SK-N-SH treated with all-trans-retinoic acid at 6 μM for 48 hours (cell line): ENCODE data around the gene BMPR1B.

ENCODE experiments used
- ATAC-seq: fragments of 200-7000 bp; cut with Tn5 transposase; 3 replicates; pipeline ENCODE4 v1.9.1; 2020; ENCODE audit warnings: mild to moderate bottlenecking, moderate library complexity
- BACH2 ChIP-seq: fragments of 250-450 bp; sonication (Bioruptor Pico); IDR thresholded peaks from 2 replicates; pipeline ENCODE4 v1.9.0; 2021; ENCODE audit warnings: mild to moderate bottlenecking, borderline replicate concordance
- CSDC2 ChIP-seq: fragments of 250-450 bp; sonication (Bioruptor Pico); IDR thresholded peaks from 2 replicates; pipeline ENCODE4 v1.5.0; 2020; ENCODE audit warnings: mild to moderate bottlenecking, moderate library complexity
- GLIS3 ChIP-seq: fragments of 250-450 bp; sonication (Bioruptor Pico); IDR thresholded peaks from 2 replicates; pipeline ENCODE4 v1.5.0; 2020; ENCODE audit warnings: mild to moderate bottlenecking, moderate library complexity
- ISL1 ChIP-seq: fragments of 250-450 bp; sonication (Bioruptor Pico); IDR thresholded peaks from 2 replicates; pipeline ENCODE4 v2.1.2; 2022; ENCODE audit warnings: mild to moderate bottlenecking, moderate library complexity
- OSR1 ChIP-seq: fragments of 250-450 bp; sonication (Bioruptor Pico); IDR thresholded peaks from 2 replicates; pipeline ENCODE4 v1.8.0; 2022; ENCODE audit warnings: moderate library complexity, mild to moderate bottlenecking, inconsistent platforms
- PPARA ChIP-seq: fragments of 250-450 bp; sonication (Bioruptor Pico); IDR thresholded peaks from 2 replicates; pipeline ENCODE4 v1.5.0; 2020; ENCODE audit warnings: mild to moderate bottlenecking, borderline replicate concordance
- RARB ChIP-seq: fragments of 250-450 bp; sonication (Bioruptor Pico); IDR thresholded peaks from 2 replicates; pipeline ENCODE4 v1.8.0; 2021; ENCODE audit warnings: mild to moderate bottlenecking, moderate library complexity
- SNAI2 ChIP-seq: fragments of 250-450 bp; sonication (Bioruptor Pico); IDR thresholded peaks from 2 replicates; pipeline ENCODE4 v1.5.0; 2020; ENCODE audit warnings: mild to moderate bottlenecking, moderate library complexity
- TCF4 ChIP-seq: fragments of 250-450 bp; sonication (Bioruptor Pico); IDR thresholded peaks from 2 replicates; pipeline ENCODE4 v1.8.0; 2021; ENCODE audit warnings: mild to moderate bottlenecking, moderate library complexity, borderline replicate concordance
- TOX ChIP-seq: fragments of 250-450 bp; sonication (Bioruptor Pico); IDR thresholded peaks from 2 replicates; pipeline ENCODE4 v1.8.0; 2021; ENCODE audit warnings: mild to moderate bottlenecking, moderate library complexity, borderline replicate concordance
- ZC3H10 ChIP-seq: fragments of 250-450 bp; sonication (Bioruptor Pico); IDR thresholded peaks from 2 replicates; pipeline ENCODE4 v1.5.1; 2021; ENCODE audit warnings: mild to moderate bottlenecking, moderate library complexity
- ZFP3 ChIP-seq: fragments of 250-450 bp; sonication (Bioruptor Pico); IDR thresholded peaks from 2 replicates; pipeline ENCODE4 v1.5.0; 2020; ENCODE audit warnings: mild to moderate bottlenecking, moderate library complexity
- ZFP30 ChIP-seq: fragments of 450-650 bp; formaldehyde crosslinking; IDR thresholded peaks from 2 replicates; pipeline ENCODE4 v1.5.0; 2022; ENCODE audit warnings: mild to moderate bottlenecking, moderate library complexity
- ZNF565 ChIP-seq: fragments of 450-650 bp; formaldehyde crosslinking; conservative IDR thresholded peaks from 2 replicates; pipeline ENCODE4 v1.5.0; 2020; ENCODE audit warnings: low read depth, mild to moderate bottlenecking, moderate library complexity
- ZNF70 ChIP-seq: fragments of 450-650 bp; formaldehyde crosslinking; IDR thresholded peaks from 2 replicates; pipeline ENCODE4 v1.5.0; 2020; ENCODE audit warnings: mild to moderate bottlenecking, moderate library complexity
- ZNF8 ChIP-seq: fragments of 450-650 bp; formaldehyde crosslinking; IDR thresholded peaks from 2 replicates; pipeline ENCODE4 v1.5.0; 2020; ENCODE audit warnings: mild to moderate bottlenecking, moderate library complexity
- TF ChIP-seq, protein P1 (sequence below): fragments of 250-450 bp; sonication (Bioruptor Pico); IDR thresholded peaks from 2 replicates; pipeline ENCODE4 v1.5.1; 2020; ENCODE audit warnings: low read depth, mild to moderate bottlenecking, moderate library complexity
- TF ChIP-seq, protein P2 (sequence below): fragments of 250-450 bp; sonication (Bioruptor Pico); IDR thresholded peaks from 2 replicates; pipeline ENCODE4 v1.8.0; 2020; ENCODE audit warnings: mild to moderate bottlenecking, moderate library complexity, borderline replicate concordance
- TF ChIP-seq, protein P3 (sequence below): fragments of 250-450 bp; sonication (Bioruptor Pico); IDR thresholded peaks from 2 replicates; pipeline ENCODE4 v1.8.0; 2021; ENCODE audit warnings: low read depth, mild to moderate bottlenecking, moderate library complexity, borderline replicate concordance
- TF ChIP-seq, protein P4 (sequence below): fragments of 250-450 bp; sonication (Bioruptor Pico); IDR thresholded peaks from 2 replicates; pipeline ENCODE4 v1.5.1; 2021; ENCODE audit warnings: mild to moderate bottlenecking, moderate library complexity

The BMPR1B gene

DNA sequence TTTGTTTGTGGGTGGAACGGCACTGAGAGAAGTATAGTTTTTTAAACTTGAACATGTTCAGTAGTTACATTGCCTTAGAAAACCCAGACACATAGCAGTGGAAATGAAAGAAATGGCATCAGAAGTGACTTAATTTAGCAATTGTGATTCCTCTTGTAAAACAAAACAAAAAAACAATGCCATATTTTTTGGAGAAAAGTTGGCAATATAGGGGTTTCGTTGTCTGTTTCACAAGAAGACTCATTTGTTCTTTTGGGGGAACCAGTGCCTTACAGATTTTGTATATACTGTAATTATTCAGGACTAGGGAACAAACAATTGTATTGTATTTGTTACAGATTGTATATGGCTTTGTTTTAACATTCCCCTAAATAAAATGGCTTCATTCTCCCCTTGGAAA is 400.3 kb downstream of the BMPR1B start (continued):
- TF ChIP-seq, protein P1, sequence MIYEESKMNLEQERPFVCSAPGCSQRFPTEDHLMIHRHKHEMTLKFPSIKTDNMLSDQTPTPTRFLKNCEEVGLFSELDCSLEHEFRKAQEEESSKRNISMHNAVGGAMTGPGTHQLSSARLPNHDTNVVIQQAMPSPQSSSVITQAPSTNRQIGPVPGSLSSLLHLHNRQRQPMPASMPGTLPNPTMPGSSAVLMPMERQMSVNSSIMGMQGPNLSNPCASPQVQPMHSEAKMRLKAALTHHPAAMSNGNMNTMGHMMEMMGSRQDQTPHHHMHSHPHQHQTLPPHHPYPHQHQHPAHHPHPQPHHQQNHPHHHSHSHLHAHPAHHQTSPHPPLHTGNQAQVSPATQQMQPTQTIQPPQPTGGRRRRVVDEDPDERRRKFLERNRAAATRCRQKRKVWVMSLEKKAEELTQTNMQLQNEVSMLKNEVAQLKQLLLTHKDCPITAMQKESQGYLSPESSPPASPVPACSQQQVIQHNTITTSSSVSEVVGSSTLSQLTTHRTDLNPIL (CRISPR knock-in tag): no peak
- TF ChIP-seq, protein P2, sequence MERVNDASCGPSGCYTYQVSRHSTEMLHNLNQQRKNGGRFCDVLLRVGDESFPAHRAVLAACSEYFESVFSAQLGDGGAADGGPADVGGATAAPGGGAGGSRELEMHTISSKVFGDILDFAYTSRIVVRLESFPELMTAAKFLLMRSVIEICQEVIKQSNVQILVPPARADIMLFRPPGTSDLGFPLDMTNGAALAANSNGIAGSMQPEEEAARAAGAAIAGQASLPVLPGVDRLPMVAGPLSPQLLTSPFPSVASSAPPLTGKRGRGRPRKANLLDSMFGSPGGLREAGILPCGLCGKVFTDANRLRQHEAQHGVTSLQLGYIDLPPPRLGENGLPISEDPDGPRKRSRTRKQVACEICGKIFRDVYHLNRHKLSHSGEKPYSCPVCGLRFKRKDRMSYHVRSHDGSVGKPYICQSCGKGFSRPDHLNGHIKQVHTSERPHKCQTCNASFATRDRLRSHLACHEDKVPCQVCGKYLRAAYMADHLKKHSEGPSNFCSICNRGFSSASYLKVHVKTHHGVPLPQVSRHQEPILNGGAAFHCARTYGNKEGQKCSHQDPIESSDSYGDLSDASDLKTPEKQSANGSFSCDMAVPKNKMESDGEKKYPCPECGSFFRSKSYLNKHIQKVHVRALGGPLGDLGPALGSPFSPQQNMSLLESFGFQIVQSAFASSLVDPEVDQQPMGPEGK (CRISPR knock-in tag): no peak
- TF ChIP-seq TCF4 (CRISPR knock-in tag): no peak
- TF ChIP-seq ZNF565 (CRISPR knock-in tag): no peak
- no peak for TF ChIP-seq SNAI2
- TF ChIP-seq GLIS3 (CRISPR knock-in tag): no peak
- TF ChIP-seq CSDC2 (CRISPR knock-in tag): no peak
- TF ChIP-seq BACH2: no peak
- TF ChIP-seq, all 23 proteins: peak for 0

DNA sequence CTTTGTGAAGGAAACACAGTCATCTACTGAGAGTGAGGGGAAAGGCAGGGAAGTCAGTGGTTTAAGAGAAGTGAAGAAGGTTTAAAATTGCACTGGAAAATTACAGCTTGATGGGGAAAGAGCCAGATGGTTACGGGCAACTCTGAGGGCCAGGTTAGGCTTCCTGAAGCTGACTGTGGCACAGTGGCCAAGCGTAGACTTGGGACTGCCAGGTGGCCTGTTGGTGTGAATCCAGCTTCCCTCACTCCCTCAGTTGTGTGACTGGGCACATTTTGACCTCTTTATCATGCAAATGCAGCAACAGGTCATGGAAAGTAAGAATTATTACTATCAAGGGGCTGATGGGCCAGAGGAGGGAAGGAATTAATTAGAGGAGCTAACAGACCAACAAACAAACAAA is 400.9 kb downstream of the BMPR1B start:
- no peak for ATAC-seq
- TF ChIP-seq PPARA (CRISPR knock-in tag): no peak
- no peak for TF ChIP-seq ZNF565 (CRISPR knock-in tag)

DNA sequence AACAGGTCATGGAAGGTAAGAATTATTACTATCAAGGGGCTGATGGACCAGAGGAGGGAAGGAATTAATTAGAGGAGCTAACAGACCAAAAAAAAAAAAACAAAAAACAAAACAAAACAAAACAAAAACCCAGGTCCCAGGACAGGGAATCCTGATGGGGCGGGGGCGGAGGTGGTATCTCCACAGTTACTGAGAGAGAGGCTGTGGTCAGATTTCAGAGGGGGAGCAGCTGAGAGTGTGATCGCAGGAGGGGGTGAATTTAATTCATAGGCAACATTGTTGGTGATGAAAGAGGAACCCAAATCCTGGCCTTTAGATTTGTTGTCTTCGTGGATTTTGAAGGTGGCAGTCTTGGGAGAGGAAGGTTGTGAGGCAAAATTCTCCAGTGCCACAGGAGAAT is 401.6 kb downstream of the BMPR1B start:
- no peak for ATAC-seq
- TF ChIP-seq ISL1 (CRISPR knock-in tag): no peak
- no peak for TF ChIP-seq ZC3H10
- TF ChIP-seq, protein P1 (CRISPR knock-in tag): no peak
- TF ChIP-seq ZNF70 (CRISPR knock-in tag): no peak
- TF ChIP-seq, protein P2 (CRISPR knock-in tag): no peak
- no peak for TF ChIP-seq PPARA (CRISPR knock-in tag)
- no peak for TF ChIP-seq ZFP30 (CRISPR knock-in tag)
- TF ChIP-seq, protein P3, sequence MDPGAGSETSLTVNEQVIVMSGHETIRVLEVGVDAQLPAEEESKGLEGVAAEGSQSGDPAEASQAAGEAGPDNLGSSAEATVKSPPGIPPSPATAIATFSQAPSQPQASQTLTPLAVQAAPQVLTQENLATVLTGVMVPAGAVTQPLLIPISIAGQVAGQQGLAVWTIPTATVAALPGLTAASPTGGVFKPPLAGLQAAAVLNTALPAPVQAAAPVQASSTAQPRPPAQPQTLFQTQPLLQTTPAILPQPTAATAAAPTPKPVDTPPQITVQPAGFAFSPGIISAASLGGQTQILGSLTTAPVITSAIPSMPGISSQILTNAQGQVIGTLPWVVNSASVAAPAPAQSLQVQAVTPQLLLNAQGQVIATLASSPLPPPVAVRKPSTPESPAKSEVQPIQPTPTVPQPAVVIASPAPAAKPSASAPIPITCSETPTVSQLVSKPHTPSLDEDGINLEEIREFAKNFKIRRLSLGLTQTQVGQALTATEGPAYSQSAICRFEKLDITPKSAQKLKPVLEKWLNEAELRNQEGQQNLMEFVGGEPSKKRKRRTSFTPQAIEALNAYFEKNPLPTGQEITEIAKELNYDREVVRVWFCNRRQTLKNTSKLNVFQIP: no peak
- no peak for TF ChIP-seq ZNF8
- TF ChIP-seq OSR1: no peak
- TF ChIP-seq, protein P4, sequence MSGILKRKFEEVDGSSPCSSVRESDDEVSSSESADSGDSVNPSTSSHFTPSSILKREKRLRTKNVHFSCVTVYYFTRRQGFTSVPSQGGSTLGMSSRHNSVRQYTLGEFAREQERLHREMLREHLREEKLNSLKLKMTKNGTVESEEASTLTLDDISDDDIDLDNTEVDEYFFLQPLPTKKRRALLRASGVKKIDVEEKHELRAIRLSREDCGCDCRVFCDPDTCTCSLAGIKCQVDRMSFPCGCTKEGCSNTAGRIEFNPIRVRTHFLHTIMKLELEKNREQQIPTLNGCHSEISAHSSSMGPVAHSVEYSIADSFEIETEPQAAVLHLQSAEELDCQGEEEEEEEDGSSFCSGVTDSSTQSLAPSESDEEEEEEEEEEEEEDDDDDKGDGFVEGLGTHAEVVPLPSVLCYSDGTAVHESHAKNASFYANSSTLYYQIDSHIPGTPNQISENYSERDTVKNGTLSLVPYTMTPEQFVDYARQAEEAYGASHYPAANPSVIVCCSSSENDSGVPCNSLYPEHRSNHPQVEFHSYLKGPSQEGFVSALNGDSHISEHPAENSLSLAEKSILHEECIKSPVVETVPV: no peak
- TF ChIP-seq RARB (CRISPR knock-in tag): no peak
- no peak for TF ChIP-seq BACH2
- no peak for TF ChIP-seq SNAI2
- no peak for TF ChIP-seq GLIS3 (CRISPR knock-in tag)
- no peak for TF ChIP-seq TOX (CRISPR knock-in tag)
- no peak for TF ChIP-seq ZFP3
- TF ChIP-seq CSDC2 (CRISPR knock-in tag): no peak
- TF ChIP-seq ZNF565 (CRISPR knock-in tag): no peak
